K562 (cell line): Measurements from ENCODE around the gene MAP1A. TPM values are rescaled to one million over a fixed set of nuclear protein-coding genes. Genes with fewer than 3 reads are reported as not detected.

Experiments used
- ATAC-seq: fragments of 200-7000 bp; cut with Tn5 transposase; 3 replicates; pipeline ENCODE4 v1.9.1; 2020; ENCODE audit warnings: moderate library complexity
- BruUV-seq: library from RNA; stranded (reverse); fragments of 400-500 nt; replicated peaks from 2 replicates; lab custom pipeline; 2021; lab: Mats Ljungman, UMichigan
- CTCF ChIA-PET: fragments of 300-600 bp; formaldehyde crosslinking; extraction: SDS; loops from one replicate; lab custom pipeline; 2021; ENCODE audit warnings: low intra/inter-chr PET ratio; lab: Yijun Ruan, JAX
- POLR2A ChIA-PET: fragments of 300-600, 350-650 bp; sonication (Branson Sonifier 250); formaldehyde crosslinking; extraction: SDS; loops from one replicate; lab custom pipeline; 2021; ENCODE audit warnings: antibody characterized with exemption, inconsistent platforms; lab: Yijun Ruan, JAX
- DNase-seq, 4 experiments: peaks; one replicate each; pipeline versions ENCODE4 v3.0.0 to v3.0.0-alpha.2; 2011 to 2018; ENCODE audit warnings: low spot score in 3 of 4, mixed read lengths in 3 of 4; ENCODE audit errors: extremely low read depth in 1 of 4
- FAIRE-seq: peaks from 2 replicates; lab custom pipeline; 2011; peaks lifted over from hg19 to GRCh38; lab: Jason Lieb, UNC
- H2AFZ ChIP-seq: 2 replicates; pipeline ENCODE4 v1.6.0; 2011; ENCODE audit warnings: low read depth, low read length, control low read depth, inconsistent platforms
- H3K27ac ChIP-seq: fragments of 200-600 bp; 3 replicates; pipeline ENCODE4 v1.8.0; 2011; ENCODE audit warnings: low read depth, mild to moderate bottlenecking, control low read depth, inconsistent platforms, low read length, moderate library complexity, mixed read lengths; ENCODE audit errors: extremely low read depth
- H3K27me3 ChIP-seq, 2 experiments: fragments of 300-600 bp in 1 of 2; 2 replicates in 1 of 2; 3 replicates in 1 of 2; pipeline versions ENCODE4 v1.6.0 to v1.8.0; 2011; ENCODE audit warnings: inconsistent platforms in 2 of 2, low read length in 2 of 2, mild to moderate bottlenecking in 1 of 2, mixed read lengths in 1 of 2, moderate library complexity in 1 of 2; ENCODE audit not compliant: control insufficient read depth in 2 of 2, insufficient read depth in 2 of 2
- H3K36me3 ChIP-seq: fragments of 300-600 bp; 3 replicates; pipeline ENCODE4 v1.8.0; 2011; ENCODE audit warnings: mild to moderate bottlenecking, low read length, inconsistent platforms; ENCODE audit not compliant: control insufficient read depth, insufficient read depth
- H3K4me1 ChIP-seq, 2 experiments: fragments of 200-600 bp in 1 of 2; replicated peaks in 1 of 2; 2 replicates in 1 of 2; 3 replicates in 1 of 2; pipeline versions ENCODE4 v1.5.1 to v1.8.0; 2011; ENCODE audit warnings: inconsistent platforms in 2 of 2, low read length in 2 of 2, mild to moderate bottlenecking in 1 of 2, mixed read lengths in 1 of 2, moderate library complexity in 1 of 2; ENCODE audit not compliant: control insufficient read depth in 2 of 2, insufficient read depth in 2 of 2
- H3K4me2 ChIP-seq: 2 replicates; pipeline ENCODE4 v1.6.1; 2011; ENCODE audit warnings: low read length, control low read depth, inconsistent platforms, mixed read lengths; ENCODE audit not compliant: insufficient read depth
- H3K4me3 ChIP-seq: fragments of 200-600 bp; sonication (generic), shearing (Covaris generic); 2 replicates; pipeline ENCODE4 v1.5.1; 2016; ENCODE audit warnings: control low read depth, inconsistent platforms
- H3K79me2 ChIP-seq: fragments of 200-600 bp; 3 replicates; pipeline ENCODE4 v1.8.0; 2011; ENCODE audit warnings: low read length, inconsistent platforms; ENCODE audit not compliant: control insufficient read depth, insufficient read depth
- H3K9ac ChIP-seq, 2 experiments: 2 replicates each; pipeline versions ENCODE4 v1.6.0 to v1.6.1; 2011; ENCODE audit warnings: low read depth in 2 of 2, low read length in 2 of 2, control low read depth in 1 of 2, inconsistent platforms in 1 of 2, mild to moderate bottlenecking in 1 of 2, mixed read lengths in 1 of 2; ENCODE audit not compliant: insufficient read depth in 1 of 2
- H3K9me1 ChIP-seq: one replicate; pipeline ENCODE4 v1.6.0; 2011; ENCODE audit warnings: inconsistent platforms, mild to moderate bottlenecking, low read length, moderate library complexity; ENCODE audit not compliant: control insufficient read depth, insufficient read depth
- H3K9me3 ChIP-seq: replicated peaks from 2 replicates; pipeline ENCODE4 v1.5.1; 2011; ENCODE audit warnings: low read depth, low read length, inconsistent platforms; ENCODE audit not compliant: control insufficient read depth, insufficient read depth
- H4K20me1 ChIP-seq: replicated peaks from 2 replicates; pipeline ENCODE4 v1.6.1; 2011; ENCODE audit warnings: low read length, inconsistent platforms, mixed read lengths; ENCODE audit not compliant: control insufficient read depth, insufficient read depth
- ATF7 ChIP-seq: fragments of 450-650 bp; IDR thresholded peaks from 2 replicates; pipeline ENCODE4 v1.7.1; 2014; ENCODE audit warnings: mild to moderate bottlenecking, moderate library complexity
- FOXJ2 ChIP-seq: fragments of 200-800 bp; sonication (Bioruptor generic); IDR thresholded peaks from 2 replicates; pipeline ENCODE4 v1.6.1; 2016; ENCODE audit warnings: missing genetic modification characterization, missing compliant biosample characterization
- MCM2 ChIP-seq: fragments of 450-650 bp; IDR thresholded peaks from 2 replicates; pipeline ENCODE4 v1.6.1; 2017; ENCODE audit warnings: low read depth, mild to moderate bottlenecking
- MCM7 ChIP-seq, 2 experiments: fragments of 450-650 bp; IDR thresholded peaks; 2 replicates each; pipeline ENCODE4 v1.6.1; 2016 to 2018
- NR2C2 ChIP-seq, 2 experiments: fragments of 200-800 bp in 1 of 2; sonication (Bioruptor generic) in 1 of 2; sonication (generic) in 1 of 2; formaldehyde crosslinking in 1 of 2; IDR thresholded peaks; 2 replicates each; pipeline versions ENCODE4 v1.6.1 to v1.8.0; 2016 to 2022; ENCODE audit warnings: mild to moderate bottlenecking in 1 of 2, missing compliant biosample characterization in 1 of 2, missing genetic modification characterization in 1 of 2, missing genetic modification reagents in 1 of 2
- TRIM24 ChIP-seq, 2 experiments: fragments of 450-650 bp; IDR thresholded peaks; 2 replicates each; pipeline ENCODE4 v1.6.1; 2016
- ZNF316 ChIP-seq: fragments of 450-650 bp; IDR thresholded peaks from 2 replicates; pipeline ENCODE4 v1.6.1; 2016
- ZNF431 ChIP-seq: sonication (generic); formaldehyde crosslinking; IDR thresholded peaks from 2 replicates; pipeline ENCODE4 v1.8.0; 2022; ENCODE audit warnings: mild to moderate bottlenecking, missing genetic modification reagents
- WGBS: fragments of 100-300 bp; shearing (Covaris generic); methylation state at CpG from one replicate; pipeline ENCODE4 v1.1.6; 2016; ENCODE audit warnings: low coverage, mixed read lengths; ENCODE audit not compliant: insufficient coverage; ENCODE audit errors: missing lambda C conversion rate; 5-methylcytosine and 5-hydroxymethylcytosine counted together
- in situ Hi-C: fragments of 300-500 bp; cut with MboI; formaldehyde crosslinking; loops from 4 replicates; pipeline ENCODE4 v1.15.0; 2018; ENCODE audit warnings: inconsistent platforms, mixed read lengths
- intact Hi-C: fragments of 100-400 bp; cut with micrococcal nuclease; formaldehyde crosslinking; loops from 2 replicates; pipeline ENCODE4 v1.14.2; 2022
- polyA plus RNA-seq, 8 experiments: library from polyadenylated mRNA; depleted of rRNA in 4 of 8; stranded (reverse) in 5 of 8; unstranded in 3 of 8; fragments of >200 nt; fragmentation: Nextera tagmentation in 2 of 8; fragmentation: Illumina TruSeq in 1 of 8; extraction: Ambion mirVana in 2 of 8; extraction: Trizol in 1 of 8; gene quantifications; 2 replicates each; pipeline versions ENCODE4 v1.2.1 to v1.2.3, GENCODE V29; 2011 to 2014; ENCODE audit warnings: inconsistent platforms in 1 of 8, missing spikeins in 1 of 8
- total RNA-seq, 7 experiments: library from RNA; depleted of rRNA in 6 of 7; stranded (reverse); fragments of >200 nt in 6 of 7; fragmentation: Illumina TruSeq in 2 of 7; extraction: Trizol in 2 of 7; gene quantifications; 2 replicates each; pipeline versions ENCODE4 v1.2.1 to v1.2.3, GENCODE V29; 2011 to 2021; ENCODE audit warnings: low replicate concordance in 1 of 7

MAP1A gene
- total and polyA plus RNA-seq, 9 of the 15 experiments (the other 6 are each of a cell fraction or from before 2014, with no cell fraction given): 2.0 to 20.3 (median 7.3) TPM

DNA sequence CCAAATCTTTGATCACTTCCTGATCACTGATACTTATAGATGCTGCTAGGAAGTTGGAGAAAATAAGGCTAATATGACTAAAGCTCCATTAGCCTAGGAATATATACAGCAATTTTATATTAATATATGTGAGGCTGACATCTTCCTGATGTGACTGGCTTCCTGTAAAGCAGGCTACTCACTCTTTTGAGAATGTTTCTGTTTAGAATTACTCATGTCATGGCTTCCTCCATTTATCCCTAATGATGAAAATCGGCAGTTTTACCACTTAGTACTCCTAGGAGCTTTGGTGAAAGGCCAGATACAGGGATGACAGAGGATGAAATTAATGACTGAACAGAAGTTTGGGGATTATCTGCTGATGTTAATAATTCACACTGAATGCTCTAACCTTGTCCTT, 3.9 kb upstream of the MAP1A start:
- Histone ChIP-seq H3K36me3 (no peaks in the 10 kb centered on the region; the same call in 2 of the 3 replicates), H3K4me3 (no peak overlapping the region), H2AFZ (peak overlapping the region; percentile 55), H3K9me1 (no peaks in the 10 kb centered on the region), H3K4me1 (peaks cover 45 to 62% of the 10 kb centered on the region in 2 experiments), H3K9ac (no peak overlapping the region; a peak in 1 of 4 replicates), H3K9me3 (no peaks in the 10 kb centered on the region), H3K27me3 (no peaks in the 10 kb centered on the region), H3K79me2 (peaks cover 16% of the 10 kb centered on the region; the same call in 2 of the 3 replicates), H4K20me1 (peaks cover 3% of the 10 kb centered on the region; the same call in 1 of the 2 replicates), H3K4me2 (peak overlapping the region; percentile 71), H3K27ac (peak overlapping the region; percentile 50; the same call in 2 of the 3 replicates)
- intact Hi-C loops: loop anchor here (5.0 kb wide), 1 partner anchor 141 kb away; the partner anchor contains the start of genes TUBGCP4 and ZSCAN29
- no peak for FAIRE-seq
- ChIA-PET CTCF (interaction anchor here (0.8 kb wide), 1 partner anchor 30 kb away, joined by 3 read pairs; no protein-coding TSS in a partner anchor), POLR2A (interaction anchor here (0.6 to 9.1 kb wide), 6 partner anchors 10 to 263 kb away, joined by 3 to 63 read pairs (median 4); partner anchors contain the start of gene TP53BP1)
- no peak for TF ChIP-seq ATF7
- no peak for TF ChIP-seq NR2C2 (CRISPR knock-in tag; IDR thresholded peaks at IDR 0.05)
- TF ChIP-seq NR2C2 (tag; IDR thresholded peaks at IDR 0.05): 0 out of 2 replicates have a peak, but pooled peaks have one; percentile 20
- TF ChIP-seq MCM2: no peak
- TF ChIP-seq ZNF431 (CRISPR knock-in tag): no peak
- TF ChIP-seq MCM7 (IDR thresholded peaks at IDR 0.05): no peak
- 0 out of 2 replicates have a peak, but pooled peaks have one; percentile 29 for TF ChIP-seq FOXJ2 (tag)
- no peak for TF ChIP-seq TRIM24 (IDR thresholded peaks at IDR 0.05)
- TF ChIP-seq ZNF316: 0 out of 2 replicates have a peak, but pooled peaks have one; percentile 2
- in situ Hi-C loops: no loop called here
- whole genome bisulfite sequencing: 0% methylated on average over 1 of the region's 1 CpG
- DNase-seq: no peak
- no peak for ATAC-seq
- no TSS peak for BruUV-seq
